SU-DHL-6 (cell line): Measurements from ENCODE around the gene PMFBP1.
"Not testable (repeated sequence)": the region's sequence is repeated elsewhere in the genome, so short reads cannot be mapped to it uniquely, and the experiment has no call there.

Experiments
- H2AFZ ChIP-seq: fragments of 200-600 bp; sonication (generic); 2 replicates; pipeline ENCODE4 v1.6.1; 2014; ENCODE audit warnings: low read depth, mild to moderate bottlenecking, moderate library complexity, mixed read lengths, antibody characterized with exemption, low read length; ENCODE audit not compliant: severe bottlenecking
- H3F3A ChIP-seq: fragments of 200-600 bp; shearing (Covaris generic); 2 replicates; pipeline ENCODE4 v1.6.0; 2016; ENCODE audit warnings: antibody characterized with exemption, mild to moderate bottlenecking; ENCODE audit not compliant: insufficient read depth
- H3K27ac ChIP-seq: fragments of 200-600 bp; sonication (generic); 2 replicates; pipeline ENCODE4 v1.5.1; 2016; ENCODE audit warnings: low read depth, mild to moderate bottlenecking, low read length, moderate library complexity, mixed read lengths
- H3K27me3 ChIP-seq: fragments of 200-600 bp; sonication (generic), shearing (Covaris generic); 2 replicates; pipeline ENCODE4 v1.6.0; 2014; ENCODE audit warnings: mild to moderate bottlenecking, low read length
- H3K36me3 ChIP-seq: fragments of 200-600 bp; sonication (generic); 2 replicates; pipeline ENCODE4 v1.6.1; 2014; ENCODE audit warnings: mild to moderate bottlenecking, low read length, mixed read lengths
- H3K4me2 ChIP-seq: fragments of 300-600, 200-600 bp; shearing (Covaris generic), sonication (generic); 2 replicates; pipeline ENCODE4 v1.6.0; 2014; ENCODE audit warnings: low read length, low read depth, mild to moderate bottlenecking; ENCODE audit not compliant: poor library complexity, severe bottlenecking
- H3K4me3 ChIP-seq: fragments of 200-600 bp; sonication (generic); 2 replicates; pipeline ENCODE4 v1.5.1; 2014; ENCODE audit warnings: antibody characterized with exemption, low read length, mild to moderate bottlenecking, mixed read lengths; ENCODE audit not compliant: insufficient read depth, poor library complexity, severe bottlenecking
- H3K79me2 ChIP-seq: fragments of 200-600 bp; sonication (generic); 2 replicates; pipeline ENCODE4 v1.6.1; 2014; ENCODE audit warnings: mild to moderate bottlenecking, low read length, moderate library complexity; ENCODE audit not compliant: insufficient read depth
- H3K9ac ChIP-seq: fragments of 200-600 bp; sonication (generic); 2 replicates; pipeline ENCODE4 v1.7.0; 2014; ENCODE audit warnings: mild to moderate bottlenecking, low read length
- H3K9me2 ChIP-seq: fragments of 200-600 bp; sonication (generic); replicated peaks from 2 replicates; pipeline ENCODE4 v1.6.1; 2014; ENCODE audit warnings: low read length; ENCODE audit not compliant: insufficient read depth
- H3K9me3 ChIP-seq: fragments of 200-600 bp; sonication (generic); 2 replicates; pipeline ENCODE4 v1.6.1; 2014; ENCODE audit warnings: low read length, mixed read lengths; ENCODE audit not compliant: insufficient read depth
- H4K20me1 ChIP-seq: fragments of 200-600 bp; sonication (generic); 2 replicates; pipeline ENCODE4 v1.6.1; 2014; ENCODE audit warnings: low read depth, mild to moderate bottlenecking, antibody characterized with exemption, low read length, moderate library complexity, mixed read lengths
- EZH2phosphoT487 ChIP-seq: fragments of 200-600 bp; sonication (generic), shearing (Covaris generic); conservative IDR thresholded peaks from 2 replicates; pipeline ENCODE4 v1.6.1; 2018; ENCODE audit warnings: mild to moderate bottlenecking, antibody characterized with exemption, low read length, moderate library complexity, mixed read lengths
- TF ChIP-seq, protein P1 (sequence below): fragments of 200-600 bp; sonication (generic); IDR thresholded peaks from one replicate; pipeline ENCODE4 v1.5.1; 2017; ENCODE audit warnings: antibody characterized with exemption, mild to moderate bottlenecking, low read length, moderate library complexity; ENCODE audit not compliant: insufficient read depth, poor library complexity, severe bottlenecking

PMFBP1 gene

DNA sequence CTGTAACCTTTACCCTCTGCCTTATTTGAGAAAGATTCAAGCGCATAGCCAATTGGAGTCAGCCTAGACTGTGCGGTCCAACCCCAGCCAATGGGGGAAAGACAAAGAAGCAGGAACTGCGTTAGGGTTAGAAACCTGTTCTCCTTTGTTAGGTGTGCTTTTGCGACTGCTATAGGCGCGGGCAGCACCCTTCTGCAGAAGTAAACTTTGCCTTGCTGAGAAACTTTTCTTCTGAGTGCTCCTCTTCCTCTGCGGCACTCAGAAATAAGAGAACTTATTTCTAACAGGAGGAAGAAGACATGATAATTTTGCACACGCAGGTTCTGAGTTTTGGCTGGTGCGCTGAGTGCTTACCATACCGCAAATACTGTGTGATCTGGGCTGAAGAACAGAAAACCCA lies 87.5 kb downstream of the PMFBP1 start:
- Histone ChIP-seq H3K4me3 (no peak overlapping the region), H3K79me2 (no peaks in the 10 kb centered on the region), H3K27ac (no peak overlapping the region), H3K27me3 (no peaks in the 10 kb centered on the region), H4K20me1 (no peaks in the 10 kb centered on the region), H3K36me3 (peaks cover 18% of the 10 kb centered on the region; the same call in 1 of the 2 replicates), H3K9me3 (0 out of 2 replicates have a peak, but pooled peaks cover 6% of the 10 kb centered on the region), H3F3A (no peaks in the 10 kb centered on the region), H2AFZ (no peak overlapping the region), H3K9me2 (no peaks in the 10 kb centered on the region), H3K9ac (no peak overlapping the region), H3K4me2 (no peak overlapping the region)
- TF ChIP-seq EZH2phosphoT487 = no peak
- TF ChIP-seq, protein P1, sequence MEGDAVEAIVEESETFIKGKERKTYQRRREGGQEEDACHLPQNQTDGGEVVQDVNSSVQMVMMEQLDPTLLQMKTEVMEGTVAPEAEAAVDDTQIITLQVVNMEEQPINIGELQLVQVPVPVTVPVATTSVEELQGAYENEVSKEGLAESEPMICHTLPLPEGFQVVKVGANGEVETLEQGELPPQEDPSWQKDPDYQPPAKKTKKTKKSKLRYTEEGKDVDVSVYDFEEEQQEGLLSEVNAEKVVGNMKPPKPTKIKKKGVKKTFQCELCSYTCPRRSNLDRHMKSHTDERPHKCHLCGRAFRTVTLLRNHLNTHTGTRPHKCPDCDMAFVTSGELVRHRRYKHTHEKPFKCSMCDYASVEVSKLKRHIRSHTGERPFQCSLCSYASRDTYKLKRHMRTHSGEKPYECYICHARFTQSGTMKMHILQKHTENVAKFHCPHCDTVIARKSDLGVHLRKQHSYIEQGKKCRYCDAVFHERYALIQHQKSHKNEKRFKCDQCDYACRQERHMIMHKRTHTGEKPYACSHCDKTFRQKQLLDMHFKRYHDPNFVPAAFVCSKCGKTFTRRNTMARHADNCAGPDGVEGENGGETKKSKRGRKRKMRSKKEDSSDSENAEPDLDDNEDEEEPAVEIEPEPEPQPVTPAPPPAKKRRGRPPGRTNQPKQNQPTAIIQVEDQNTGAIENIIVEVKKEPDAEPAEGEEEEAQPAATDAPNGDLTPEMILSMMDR = no peak

DNA sequence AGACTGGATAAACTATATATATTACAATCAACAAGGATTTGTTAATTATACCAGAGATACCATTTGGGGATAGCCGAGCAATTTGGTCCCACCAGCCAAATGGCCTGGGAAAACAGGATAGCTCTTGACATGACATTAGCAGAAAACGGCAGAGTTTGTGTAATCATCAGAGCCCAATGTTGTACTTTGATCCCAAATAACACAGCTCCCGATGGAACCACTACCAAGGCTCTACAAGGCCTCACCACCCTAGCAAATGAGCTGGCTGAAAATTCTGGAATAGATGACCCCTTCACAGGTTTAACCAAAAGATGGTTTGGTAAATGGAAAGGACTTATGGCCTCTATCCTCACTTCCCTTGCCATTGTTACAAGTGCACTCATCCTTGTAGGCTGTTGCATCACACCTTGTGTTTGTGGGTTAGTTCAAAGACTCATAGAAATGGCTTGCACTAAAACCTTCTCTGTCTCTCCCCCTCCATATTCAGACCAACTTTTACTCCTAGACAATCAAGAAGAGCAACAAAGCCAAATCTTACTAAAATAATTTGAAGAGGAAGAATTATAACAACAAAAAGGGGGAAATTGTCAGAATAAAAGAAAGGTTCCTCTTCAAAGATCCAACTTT lies 88.1 kb downstream of the PMFBP1 start:
- H4K20me1 ChIP-seq = no peaks in the 10 kb centered on the region
- no peak overlapping the region for H3K4me2 ChIP-seq
- 0 out of 2 replicates have a peak, but pooled peaks cover 6% of the 10 kb centered on the region for H3K9me3 ChIP-seq
- H2AFZ ChIP-seq = no peak overlapping the region
- no peak overlapping the region for H3K9ac ChIP-seq
- H3F3A ChIP-seq = no peaks in the 10 kb centered on the region
- TF ChIP-seq, protein P1 = no peak
- no peak for TF ChIP-seq EZH2phosphoT487
- H3K27ac ChIP-seq = no peak overlapping the region
- H3K79me2 ChIP-seq = no peaks in the 10 kb centered on the region
- H3K9me2 ChIP-seq = no peaks in the 10 kb centered on the region
- H3K27me3 ChIP-seq = no peaks in the 10 kb centered on the region
- H3K4me3 ChIP-seq = no peak overlapping the region
- peaks cover 15% of the 10 kb centered on the region; the same call in 1 of the 2 replicates for H3K36me3 ChIP-seq

DNA sequence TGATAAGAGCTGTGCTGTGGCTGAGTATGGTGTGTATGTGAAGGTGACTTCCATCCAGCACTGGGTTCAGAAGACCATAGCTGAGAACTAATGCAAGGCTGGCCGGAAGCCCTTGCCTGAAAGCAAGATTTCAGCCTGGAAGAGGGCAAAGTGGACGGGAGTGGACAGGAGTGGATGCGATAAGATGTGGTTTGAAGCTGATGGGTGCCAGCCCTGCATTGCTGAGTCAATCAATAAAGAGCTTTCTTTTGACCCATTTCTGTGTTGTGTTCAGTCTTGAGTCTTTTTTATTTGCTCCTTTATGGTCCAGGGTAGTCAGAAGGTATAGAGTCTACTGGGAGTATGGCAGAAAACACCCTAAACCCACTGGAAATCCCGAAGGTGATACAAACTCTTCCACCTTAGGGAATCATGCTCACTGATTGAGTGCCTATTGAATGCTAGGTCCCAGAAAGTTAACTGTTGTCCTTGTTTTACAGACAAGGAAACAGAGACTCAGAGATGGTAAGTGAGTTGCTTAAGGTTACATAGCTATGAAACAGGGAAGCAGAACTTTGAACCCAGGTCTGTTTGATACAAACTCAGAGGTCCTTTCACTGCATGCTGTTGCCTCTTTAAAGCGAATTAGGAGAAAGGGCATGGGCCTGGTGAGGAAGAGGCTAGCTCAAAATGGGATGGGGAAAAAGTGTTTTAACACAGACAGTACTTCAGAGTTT lies 94.8 kb downstream of the PMFBP1 start:
- not testable (repeated sequence) for H3K9ac ChIP-seq, H3K4me3 ChIP-seq, H3K79me2 ChIP-seq, H3K9me2 ChIP-seq, H3K36me3 ChIP-seq, H3K27me3 ChIP-seq, H3K27ac ChIP-seq, H4K20me1 ChIP-seq, H3F3A ChIP-seq, H2AFZ ChIP-seq, H3K9me3 ChIP-seq, H3K4me2 ChIP-seq

DNA sequence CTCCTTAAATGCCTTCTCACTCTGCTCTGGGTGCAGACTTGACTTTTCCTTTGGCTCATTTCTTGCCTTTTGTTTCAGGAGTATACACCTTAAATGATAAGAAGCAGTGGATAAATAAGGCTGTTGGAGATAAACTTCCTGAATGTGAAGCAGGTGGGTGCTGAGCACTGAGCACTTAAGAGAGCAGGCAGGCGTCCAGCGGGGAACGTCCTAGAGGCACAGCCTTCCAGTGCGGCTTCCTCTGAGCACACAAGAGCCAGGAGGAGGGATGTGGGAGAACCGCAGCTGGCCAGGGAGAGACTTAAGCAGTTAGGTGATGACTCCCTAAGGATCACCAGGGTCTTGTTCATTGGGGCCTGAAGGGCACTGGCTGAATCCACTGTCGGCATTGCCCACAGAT lies 96.9 kb downstream of the PMFBP1 start:
- not testable (repeated sequence) for H3K36me3 ChIP-seq, H3K27me3 ChIP-seq, H3K79me2 ChIP-seq, H3K27ac ChIP-seq, H3K9ac ChIP-seq, H3K9me3 ChIP-seq, H3K4me2 ChIP-seq, H4K20me1 ChIP-seq, H2AFZ ChIP-seq, H3F3A ChIP-seq, H3K4me3 ChIP-seq, H3K9me2 ChIP-seq
